Activated T-cell treated with anti-CD3 and anti-CD28 coated beads for 24 hours (primary cell): Measurements from ENCODE around the gene RPGRIP1L.
A peak's percentile ranks its signal among the peaks of the same experiment; 100 is the strongest.

Experiments used
- DNase-seq: peaks from one replicate; pipeline ENCODE4 v3.0.0-alpha.2; 2020; ENCODE audit warnings: low read depth

Gene RPGRIP1L

DNA sequence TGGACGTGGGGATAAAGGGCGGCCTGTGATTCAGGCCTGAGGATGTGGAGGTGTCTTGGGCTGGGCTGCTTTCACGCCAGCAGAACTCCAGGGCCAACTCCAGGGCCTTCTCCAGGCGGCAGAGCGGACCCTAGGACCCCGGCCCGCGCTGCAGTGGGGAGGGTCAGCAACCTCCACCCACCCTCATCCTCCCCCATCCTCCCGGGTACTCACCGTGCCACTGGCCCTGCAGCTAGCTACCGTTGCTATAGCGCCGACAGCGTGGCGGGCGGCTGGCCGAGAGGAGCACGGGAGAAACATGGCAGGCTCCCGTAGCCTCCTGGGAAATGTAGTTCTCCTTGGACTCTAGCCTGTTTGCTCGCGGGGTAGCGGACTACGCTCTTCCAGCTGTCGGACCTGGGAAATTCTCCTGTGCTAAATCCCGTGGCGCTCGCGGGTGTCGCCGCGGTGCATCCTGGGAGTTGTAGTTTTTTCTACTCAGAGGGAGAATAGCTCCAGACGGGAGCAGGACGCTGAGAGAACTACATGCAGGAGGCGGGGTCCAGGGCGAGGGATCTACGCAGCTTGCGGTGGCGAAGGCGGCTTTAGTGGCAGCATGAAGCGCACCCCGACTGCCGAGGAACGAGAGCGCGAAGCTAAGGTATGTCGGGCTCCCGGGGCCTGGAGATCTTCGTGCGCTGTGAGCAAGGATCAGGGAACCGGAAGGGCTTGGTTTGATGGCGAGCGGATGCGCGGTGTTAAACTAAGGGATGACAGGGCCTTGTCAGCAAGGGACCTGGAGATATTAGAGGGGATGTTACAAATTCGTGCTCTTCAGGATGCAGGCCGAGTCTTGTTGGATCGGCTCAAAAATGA lies at the start of gene RPGRIP1L, which contains the start of gene FTO:
RPGRIP1L (minus strand) TSS at position 270 of the 855 bp plus-strand sequence. CDS start 3,136 bp downstream, outside the sequence.
FTO (plus strand) TSS at position 567 of the 855 bp plus-strand sequence.
- peak; percentile 98 for DNase-seq

DNA sequence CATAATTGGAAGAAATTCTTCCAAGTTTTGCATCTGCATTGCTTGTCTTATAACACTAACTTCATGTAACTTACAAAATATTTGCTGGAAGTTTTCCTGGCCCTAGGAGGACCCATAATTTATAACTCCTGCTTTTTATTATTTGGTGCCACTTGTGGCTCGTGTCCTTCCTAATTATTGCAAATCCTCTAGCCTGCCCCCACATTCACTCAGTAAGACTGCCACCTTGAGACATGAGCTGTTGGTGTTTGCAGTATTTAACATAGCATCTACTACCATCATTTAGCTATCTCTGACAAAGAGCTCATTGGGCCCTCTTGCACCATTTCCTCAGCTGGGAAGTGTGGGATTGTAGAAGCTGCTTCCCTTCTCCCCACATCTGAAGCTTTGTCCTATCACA lies 49.8 kb upstream of the RPGRIP1L start:
- DNase-seq: no peak

DNA sequence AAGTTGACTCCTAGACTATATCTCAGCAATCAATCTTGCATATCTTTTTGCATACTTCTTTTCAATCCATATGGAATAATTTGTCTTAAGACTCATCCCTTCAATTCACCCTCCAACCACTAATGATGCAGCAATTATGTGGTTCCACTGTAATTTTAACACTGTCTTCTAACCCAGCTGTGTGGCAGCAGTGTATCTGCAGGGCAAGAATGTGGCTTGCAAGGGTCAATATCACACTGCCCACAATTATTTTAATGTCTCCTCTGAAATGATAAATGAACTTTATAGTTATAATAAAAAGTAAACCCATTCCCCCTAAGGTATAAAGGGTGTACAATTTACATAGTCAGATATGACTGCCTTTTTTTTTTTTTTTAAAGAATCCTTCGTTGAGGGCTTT lies 48.9 kb upstream of the RPGRIP1L start:
- no peak for DNase-seq

DNA sequence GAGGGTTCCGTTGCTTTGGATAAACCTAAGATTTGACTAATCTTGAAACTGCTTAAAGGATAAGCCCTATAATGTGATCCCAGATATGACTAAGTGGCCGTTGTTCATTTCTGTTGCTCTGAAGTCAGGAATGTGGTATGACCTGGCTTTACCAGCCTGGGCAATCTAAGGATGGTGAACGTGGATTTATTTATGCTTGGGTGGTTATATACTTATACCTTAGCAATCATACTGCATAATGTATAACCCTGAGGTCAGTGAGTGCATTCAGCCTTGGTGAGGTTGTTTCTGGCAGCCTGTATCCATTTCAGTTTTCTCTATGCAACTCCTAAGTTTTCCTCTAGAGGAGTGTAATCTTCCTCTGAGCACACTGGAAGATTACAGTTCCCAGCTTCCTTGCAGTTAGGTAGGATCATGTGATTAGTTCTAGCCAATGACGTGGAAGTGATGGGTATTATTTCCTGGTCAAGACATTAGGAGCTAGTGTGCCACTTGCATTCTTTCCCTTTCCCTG lies 42.2 kb upstream of the RPGRIP1L start:
- no peak for DNase-seq

DNA sequence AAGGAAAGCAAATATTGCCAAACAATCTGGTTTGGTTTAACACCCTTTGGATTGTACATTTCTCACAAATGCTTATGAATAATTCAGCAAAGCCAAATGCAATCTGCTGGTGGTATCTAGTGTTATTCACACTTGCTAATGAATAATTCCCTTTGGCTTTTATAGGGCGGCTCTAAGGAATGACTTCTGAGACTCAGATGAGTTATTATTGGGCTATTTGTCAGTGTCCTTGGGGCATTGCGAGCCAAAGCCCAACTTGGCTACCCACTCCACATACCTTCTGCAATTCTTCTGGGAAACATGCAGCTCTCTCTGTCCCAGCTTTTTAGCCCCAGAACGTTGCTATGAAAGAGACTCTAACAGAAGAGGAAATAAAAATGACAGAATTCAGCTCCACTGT lies 41.4 kb upstream of the RPGRIP1L start:
- DNase-seq: no peak

DNA sequence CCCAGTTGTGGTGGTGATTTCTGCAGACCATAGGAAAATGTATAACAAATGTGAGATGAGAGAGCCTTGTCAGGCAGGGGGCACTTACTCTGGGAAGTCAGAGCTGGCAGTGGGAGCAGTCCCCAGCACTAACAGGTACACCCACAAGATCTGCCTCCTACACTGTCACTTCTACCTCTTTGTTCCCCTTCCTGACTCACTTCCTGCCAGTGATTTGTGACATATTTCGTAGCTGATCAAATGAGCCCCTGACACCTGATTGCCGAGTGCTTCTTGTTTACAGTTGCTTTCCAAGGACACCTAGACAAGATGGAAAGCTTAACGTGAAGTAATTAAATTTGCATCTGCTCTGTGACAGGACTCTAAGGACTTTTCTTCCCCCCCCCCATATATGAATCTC lies 40.8 kb upstream of the RPGRIP1L start:
- DNase-seq: no peak

DNA sequence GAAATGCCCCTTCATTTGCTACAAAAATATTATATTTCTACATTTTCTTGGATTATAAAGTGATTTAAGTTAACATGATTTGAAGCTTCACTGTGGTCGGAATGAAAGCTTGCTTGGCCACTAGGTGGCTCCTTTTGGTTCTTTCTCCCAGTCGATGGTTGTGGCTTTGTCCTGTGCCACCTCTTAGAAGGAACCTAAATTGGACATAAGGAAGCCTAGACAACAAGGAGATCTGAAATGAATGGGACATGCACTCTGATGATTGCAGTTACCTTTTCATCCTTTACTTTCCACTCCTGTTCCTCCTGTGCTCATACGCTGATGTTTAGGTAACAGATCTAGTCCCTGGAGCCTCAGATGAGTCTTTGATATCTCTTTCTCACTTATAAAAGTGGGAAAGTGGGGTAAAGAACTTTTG lies 39.5 kb upstream of the RPGRIP1L start:
- no peak for DNase-seq

DNA sequence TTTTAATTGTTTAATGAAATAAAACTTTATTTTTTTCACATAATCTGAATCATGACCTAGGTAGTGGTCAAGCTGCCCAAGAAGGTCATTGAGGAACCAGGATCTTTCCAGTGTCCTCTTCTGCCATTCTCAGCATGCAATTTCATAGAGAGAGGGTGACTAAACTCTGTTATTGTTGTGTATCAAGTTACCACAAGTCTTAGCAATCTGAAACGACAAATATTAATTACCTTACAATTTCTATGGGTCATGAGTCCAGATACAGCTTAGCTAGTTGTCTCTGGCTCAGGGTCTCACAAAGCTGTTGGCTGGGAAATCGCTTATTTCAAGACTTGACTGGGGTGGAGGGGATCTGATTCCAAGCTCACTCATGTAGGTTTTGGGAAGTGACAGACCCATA lies 37.9 kb upstream of the RPGRIP1L start:
- DNase-seq: no peak

DNA sequence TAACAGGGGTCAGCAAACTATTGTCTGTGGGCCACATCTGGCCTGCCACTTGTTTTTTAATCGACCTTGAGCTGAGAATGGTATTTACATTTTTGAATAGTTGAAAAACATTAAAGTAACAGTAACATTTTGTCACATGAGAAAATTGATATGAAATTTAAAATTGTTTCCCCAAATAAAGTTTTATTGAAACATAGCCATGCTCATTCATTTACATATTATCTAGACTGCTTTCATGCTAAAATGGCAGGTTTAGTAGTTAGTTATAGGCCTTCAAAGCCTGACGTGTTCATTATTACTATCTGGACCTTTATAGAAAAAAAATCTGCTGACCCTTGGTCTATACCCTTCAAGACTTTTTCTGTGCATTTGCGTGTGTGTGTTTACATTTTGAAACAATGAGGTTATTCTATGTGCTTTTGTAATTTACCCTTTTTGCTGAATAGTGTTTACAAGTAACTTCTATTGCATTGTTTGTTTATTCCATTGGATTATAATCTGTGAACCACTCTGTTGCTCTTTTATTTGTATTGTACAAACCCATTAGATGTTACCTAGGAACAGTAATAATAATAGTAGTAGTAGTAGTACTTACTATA lies 37.4 kb upstream of the RPGRIP1L start:
- DNase-seq: no peak

DNA sequence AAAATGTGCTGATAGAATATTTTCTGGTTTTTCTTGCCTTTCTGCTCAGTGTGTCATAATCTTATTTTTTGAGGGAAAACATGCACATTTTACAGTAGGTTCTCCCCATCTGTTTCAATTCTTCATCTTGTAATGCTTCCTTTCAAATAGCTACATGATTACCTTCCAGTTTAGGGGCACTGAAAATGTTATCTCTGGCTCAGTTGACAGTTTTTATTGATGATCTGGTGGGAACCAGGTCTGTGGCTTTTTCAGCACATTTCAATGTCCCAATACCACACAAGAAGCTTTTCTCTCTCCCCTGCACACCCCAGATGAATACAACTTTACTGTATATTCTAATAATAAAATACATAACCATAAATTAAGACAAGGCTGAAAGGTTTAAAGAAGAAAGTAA lies 36.8 kb upstream of the RPGRIP1L start:
- DNase-seq: no peak

DNA sequence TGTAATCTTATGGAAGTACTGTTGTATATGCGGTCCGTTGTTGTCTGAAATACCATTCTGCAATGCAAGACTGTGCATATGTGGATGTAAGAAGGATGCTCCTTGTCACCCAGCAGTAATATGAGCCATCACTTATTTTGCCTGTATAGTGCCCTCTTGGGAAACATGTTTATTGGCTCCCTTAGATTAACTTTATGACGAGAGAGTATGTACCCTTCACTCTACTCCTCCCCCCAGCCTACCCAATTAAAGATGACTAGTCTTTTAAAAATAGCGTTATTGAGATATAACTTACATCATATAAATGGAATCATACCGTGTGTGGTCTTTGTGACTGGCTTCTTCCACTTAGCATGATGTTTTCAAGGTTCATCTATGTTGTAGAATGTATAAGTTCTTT lies 33.9 kb upstream of the RPGRIP1L start:
- DNase-seq: no peak

DNA sequence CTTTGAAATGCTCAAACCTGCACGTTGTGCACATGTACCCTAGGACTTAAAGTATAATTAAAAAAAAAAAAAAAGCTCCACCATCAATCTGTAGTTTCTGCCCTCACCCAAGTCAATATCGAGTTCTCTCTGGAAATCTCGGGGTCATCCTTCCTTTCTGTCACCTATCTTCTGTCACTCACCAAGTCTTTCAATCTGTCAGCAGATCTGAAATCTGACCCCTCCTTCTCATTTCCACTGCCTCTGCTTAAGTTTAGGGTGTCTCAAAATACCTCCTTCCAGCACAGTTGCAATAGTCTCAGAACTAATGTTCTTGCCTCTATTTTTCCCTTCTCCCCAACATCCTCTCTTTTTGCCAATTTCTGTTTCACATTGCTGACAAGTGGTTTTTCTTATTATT lies 32.6 kb upstream of the RPGRIP1L start:
- DNase-seq: no peak

DNA sequence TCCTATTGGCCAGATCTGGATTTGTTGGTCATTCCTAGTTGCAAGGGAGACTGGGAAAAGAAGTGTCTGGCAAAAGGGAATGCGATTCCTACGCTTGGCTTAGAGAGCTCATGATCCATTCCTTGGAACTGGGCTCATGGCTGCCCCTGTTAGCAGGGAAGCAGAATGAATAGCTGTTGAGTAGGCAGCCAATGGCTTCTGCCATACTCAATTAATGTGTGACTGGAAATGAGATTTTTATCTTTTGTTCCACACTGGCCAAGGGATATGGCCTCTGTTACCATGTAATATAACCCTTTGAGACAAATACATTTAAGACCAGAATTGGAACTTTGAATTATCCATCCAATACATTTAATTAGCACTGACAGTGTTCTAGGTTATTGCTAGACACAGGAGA lies 31.2 kb upstream of the RPGRIP1L start:
- DNase-seq: no peak

DNA sequence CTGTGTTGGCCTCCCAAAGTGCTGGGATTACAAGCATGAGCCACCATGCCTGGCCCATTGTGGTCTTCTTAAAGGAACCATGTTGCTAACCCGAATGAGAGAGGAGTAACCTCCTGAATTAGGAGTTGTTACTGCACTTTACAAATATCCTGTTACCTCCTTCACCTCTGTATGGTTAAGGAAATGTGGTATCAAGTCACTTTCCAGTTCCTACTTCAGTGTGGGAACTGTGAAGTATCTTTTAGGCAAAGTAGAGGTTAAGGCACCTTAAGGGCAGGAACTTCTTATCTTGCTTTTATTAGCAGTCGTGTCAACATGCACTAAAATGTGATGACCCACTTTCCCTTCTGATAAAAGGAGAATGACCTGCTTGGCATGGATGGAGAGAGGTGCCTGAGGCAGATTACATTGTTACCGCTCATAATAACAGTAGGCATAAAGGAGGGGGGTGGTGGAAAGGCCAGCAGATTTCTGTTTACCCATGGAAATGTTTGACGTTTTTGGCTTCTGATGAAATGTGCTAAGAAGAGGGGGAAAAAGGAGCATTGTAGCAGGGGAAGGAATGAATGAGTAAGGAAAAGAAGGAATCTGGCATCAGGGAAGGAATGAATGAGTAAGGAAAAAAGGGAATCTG lies 28.8 kb upstream of the RPGRIP1L start:
- DNase-seq: no peak

DNA sequence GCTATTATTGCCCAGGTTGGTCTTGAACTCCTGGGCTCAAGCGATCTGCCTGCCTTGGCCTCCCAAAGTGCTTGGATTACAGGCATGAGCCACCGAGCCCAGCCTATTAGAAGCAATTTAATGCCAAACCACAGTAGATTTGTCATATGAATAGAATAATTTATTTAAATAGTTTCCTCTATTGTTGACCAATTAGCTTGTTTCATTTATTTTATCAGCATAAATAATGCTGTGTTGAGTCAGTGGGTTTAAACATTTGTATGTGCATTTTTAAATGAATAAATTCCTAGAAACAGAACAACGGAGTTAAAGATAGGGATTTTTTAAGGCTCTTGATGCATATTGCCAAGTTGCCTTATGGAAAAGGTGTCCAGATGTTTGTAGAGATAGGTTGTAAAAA lies 27.0 kb upstream of the RPGRIP1L start:
- no peak for DNase-seq

DNA sequence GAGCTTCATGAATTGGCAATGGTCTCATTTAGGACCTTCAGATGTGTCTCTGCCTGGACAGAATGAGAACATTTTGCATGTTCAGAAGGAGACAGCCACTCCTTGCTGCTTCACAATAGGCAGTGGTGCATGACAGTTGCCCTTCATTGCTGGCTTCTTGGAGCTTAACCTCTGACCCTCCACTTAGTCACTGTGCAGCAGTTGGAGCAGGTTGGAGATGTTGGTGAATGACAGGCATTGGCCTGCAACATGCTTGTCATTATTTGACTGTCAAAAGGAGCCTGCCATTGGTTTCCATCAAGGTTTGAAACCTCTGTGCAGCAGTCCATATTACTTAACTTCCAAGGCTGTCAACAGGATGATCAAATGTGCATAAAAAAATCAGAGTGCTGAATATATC lies 23.0 kb upstream of the RPGRIP1L start:
- no peak for DNase-seq

DNA sequence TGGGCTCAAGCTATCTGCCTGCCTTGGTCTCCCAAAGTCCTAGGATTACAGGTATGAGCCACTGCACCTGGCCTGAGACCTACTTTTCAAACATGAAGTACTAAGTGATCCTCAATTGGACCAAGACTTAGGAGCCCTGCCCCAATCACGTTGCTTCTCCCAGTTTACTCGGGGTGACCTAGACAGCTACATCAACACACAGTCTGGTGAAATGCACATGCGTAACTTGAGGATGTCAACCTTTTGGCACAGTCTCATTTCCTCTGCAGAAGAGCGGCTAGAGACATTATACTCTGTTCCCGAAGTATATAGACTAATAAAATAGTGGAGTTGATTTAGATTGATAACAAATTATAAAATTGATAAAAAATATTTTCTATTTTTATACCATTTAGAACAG lies 17.4 kb upstream of the RPGRIP1L start:
- no peak for DNase-seq

DNA sequence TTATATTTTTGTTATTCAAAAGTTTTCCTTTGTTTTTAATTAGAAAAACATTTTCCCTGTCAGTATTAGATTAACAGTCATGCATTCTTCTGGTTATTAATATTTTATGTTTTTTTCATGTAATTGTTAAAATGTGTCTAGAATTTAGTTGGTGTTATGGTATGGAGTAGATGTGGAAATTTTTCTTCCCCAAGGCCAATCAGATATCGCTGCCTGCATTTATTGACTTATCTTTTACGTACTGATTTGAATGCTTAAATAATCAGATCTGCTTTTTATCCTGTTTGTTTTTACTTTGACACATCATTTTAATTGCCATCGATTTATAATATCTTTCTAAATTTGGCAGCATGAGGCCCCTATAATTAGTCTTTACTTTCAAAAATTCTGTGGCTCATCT lies 13.9 kb upstream of the RPGRIP1L start:
- no peak for DNase-seq

DNA sequence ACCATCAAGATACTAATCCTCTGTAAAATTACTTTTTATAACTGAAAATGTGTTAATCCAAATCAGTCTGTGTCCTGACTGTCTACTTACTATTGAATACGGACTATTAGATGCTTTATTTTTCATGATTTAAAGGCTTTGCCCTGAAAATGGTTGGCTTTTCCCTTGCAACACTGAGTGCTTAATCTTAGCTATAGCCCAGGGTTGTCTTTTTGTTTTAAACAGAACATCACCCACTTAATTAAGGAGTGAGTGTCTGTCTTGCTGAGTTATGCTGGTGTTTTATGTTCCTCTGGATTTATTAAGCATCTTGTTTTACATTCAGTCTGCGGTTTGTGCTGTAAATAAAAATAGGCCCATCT lies 11.3 kb upstream of the RPGRIP1L start:
- DNase-seq: no peak

DNA sequence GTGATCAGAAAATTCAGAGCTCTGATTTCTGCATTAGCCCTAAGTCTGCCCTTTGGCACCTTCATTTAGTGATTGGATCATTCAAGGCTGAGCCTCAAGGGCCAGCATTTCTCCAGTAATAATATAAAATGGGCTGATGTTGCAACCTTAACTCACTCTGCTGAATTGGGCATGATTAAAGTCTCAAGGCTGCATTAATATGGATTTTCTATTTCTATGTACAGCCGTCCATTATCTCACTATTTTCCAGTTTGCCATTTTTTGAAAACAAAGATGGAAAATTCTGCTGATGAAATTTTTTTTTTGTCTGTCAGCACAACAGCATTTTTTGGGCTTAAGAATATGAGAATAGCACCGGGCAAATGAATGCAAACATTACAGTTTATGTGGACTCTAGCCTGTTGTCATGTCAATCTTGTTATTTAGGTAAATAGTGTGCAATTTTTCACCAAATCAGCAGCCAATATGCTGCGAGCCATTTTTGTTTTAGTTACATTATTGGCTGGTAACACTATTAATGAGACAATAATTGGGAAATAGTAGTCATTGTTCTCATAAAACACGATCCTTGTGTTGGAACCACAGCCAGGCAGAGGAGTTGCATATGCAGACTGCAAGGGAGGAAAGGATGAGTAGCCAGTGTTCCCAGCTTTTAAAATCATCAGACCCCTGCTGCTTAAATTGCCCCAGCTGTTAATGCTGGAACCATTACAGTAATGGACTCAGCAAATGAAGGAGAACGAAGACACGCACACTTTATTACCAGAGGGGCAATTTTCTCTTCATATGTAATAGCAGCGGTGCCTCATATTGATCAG lies 10.8 kb upstream of the RPGRIP1L start:
- no peak for DNase-seq

DNA sequence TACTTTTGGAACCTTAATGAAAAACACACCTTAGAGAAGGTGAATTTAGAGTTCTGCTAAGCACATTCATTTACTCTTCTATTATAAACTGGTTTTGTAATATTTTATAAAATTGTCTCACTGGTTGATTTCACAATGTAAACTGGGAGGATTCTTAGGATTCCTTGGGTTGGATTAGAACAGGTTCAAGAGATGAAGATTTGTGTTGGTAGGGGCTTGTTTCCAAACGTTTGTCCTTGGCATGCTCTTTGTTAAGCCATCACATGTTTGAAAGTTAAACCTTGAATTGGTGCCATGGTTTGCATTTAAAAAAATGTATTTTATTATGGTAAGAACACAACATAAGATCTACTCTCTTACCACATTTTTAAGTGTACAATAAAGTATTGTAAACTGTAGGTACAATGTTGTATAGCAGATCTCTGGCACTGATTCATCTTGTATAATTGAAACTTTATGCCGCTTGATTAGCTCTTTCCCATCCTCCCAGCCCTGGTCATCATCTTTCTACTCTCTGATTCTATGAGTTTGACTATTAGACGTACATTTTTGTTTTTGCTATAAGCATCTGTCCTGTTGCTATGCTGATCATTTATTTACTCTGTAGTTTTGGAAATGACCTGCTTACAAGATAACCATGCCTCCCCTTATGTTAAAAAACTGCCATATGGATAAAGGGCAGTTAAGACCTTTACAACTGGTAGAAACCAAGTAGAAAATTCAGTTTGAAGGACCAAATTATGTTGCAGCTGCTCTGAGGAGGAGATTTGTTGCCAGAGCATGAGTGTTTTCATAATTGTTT lies 9.9 kb upstream of the RPGRIP1L start:
- DNase-seq: no peak
